Measurements from ENCODE around the gene SAMD5.

The SAMD5 gene

DNA sequence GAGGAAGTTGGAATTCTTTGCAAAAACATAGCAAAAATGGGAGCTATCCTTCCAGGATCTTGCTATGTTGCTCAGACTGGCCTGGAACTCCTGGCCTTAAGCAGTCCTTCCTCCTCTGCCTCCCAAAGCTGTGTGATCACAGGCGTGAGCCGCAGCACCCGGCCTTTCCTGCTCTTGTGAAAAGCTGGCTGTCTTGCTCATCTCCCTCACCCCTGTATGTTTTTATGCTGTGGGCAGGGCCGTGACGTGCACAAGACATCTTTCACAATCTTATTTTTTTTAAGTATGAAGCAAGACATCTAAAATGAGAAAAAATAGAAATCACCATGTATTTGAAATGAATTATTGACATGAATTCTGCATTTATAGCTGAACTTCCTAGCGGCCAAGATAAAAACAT is 110.4 kb downstream of the SAMD5 start:
- no peak for DNase-seq (ENCODE audit: low read depth in 2 of 2)

Data from stimulated activated CD4-positive, alpha-beta T cell treated with anti-CD3 and anti-CD28 coated beads, Interleukin-1b, Interleukin-23, amount 100 ng/mL, for 1 hour (primary cell).